H1 (cell line): Measurements from ENCODE around the gene BCL11A. TPM values are rescaled to one million over a fixed set of nuclear protein-coding genes. Genes with fewer than 3 reads are reported as not detected.

Experiments used
- CTCF ChIA-PET: fragments of 300-600 bp; sonication (Branson Sonifier 250); formaldehyde crosslinking; loops from one replicate; lab custom pipeline; 2021; ENCODE audit not compliant: partially characterized antibody; lab: Charles Lee
- POLR2A ChIA-PET: fragments of 300-600 bp; sonication (Branson Sonifier 250); formaldehyde crosslinking; loops from one replicate; lab custom pipeline; 2021; ENCODE audit warnings: inconsistent platforms; ENCODE audit not compliant: partially characterized antibody; lab: Charles Lee
- DNase-seq, 2 experiments: peaks; one replicate each; pipeline versions ENCODE4 v3.0.0 to v3.0.0-alpha.2; 2010 to 2022; ENCODE audit warnings: low spot score in 2 of 2, low read depth in 1 of 2, mixed read lengths in 1 of 2
- FAIRE-seq: peaks from 2 replicates; lab custom pipeline; 2011; peaks lifted over from hg19 to GRCh38; lab: Jason Lieb, UNC
- H2AFZ ChIP-seq: 2 replicates; pipeline ENCODE4 v1.8.1; 2012; ENCODE audit warnings: low read length, inconsistent platforms
- H2AK5ac ChIP-seq: 2 replicates; pipeline ENCODE4 v1.6.1; 2013; ENCODE audit warnings: low read depth, low read length
- H2BK120ac ChIP-seq: replicated peaks from 2 replicates; pipeline ENCODE3; 2013; ENCODE audit warnings: low read depth, low read length, inconsistent platforms
- H2BK12ac ChIP-seq: 2 replicates; pipeline ENCODE4 v1.6.1; 2013; ENCODE audit warnings: low read depth, low read length
- H2BK15ac ChIP-seq: 2 replicates; pipeline ENCODE4 v1.6.1; 2013; ENCODE audit warnings: low read length
- H2BK20ac ChIP-seq: 2 replicates; pipeline ENCODE4 v1.6.1; 2013; ENCODE audit warnings: low read length
- H2BK5ac ChIP-seq: 2 replicates; pipeline ENCODE4 v1.6.1; 2013; ENCODE audit warnings: low read depth, low read length
- H3K14ac ChIP-seq: 2 replicates; pipeline ENCODE4 v1.6.1; 2013; ENCODE audit warnings: inconsistent platforms; ENCODE audit not compliant: insufficient read length
- H3K18ac ChIP-seq: 2 replicates; pipeline ENCODE4 v1.6.1; 2013; ENCODE audit warnings: low read length; ENCODE audit errors: extremely low read depth
- H3K23ac ChIP-seq: 2 replicates; pipeline ENCODE4 v1.6.1; 2013; ENCODE audit warnings: inconsistent platforms; ENCODE audit not compliant: insufficient read length
- H3K23me2 ChIP-seq: 2 replicates; pipeline ENCODE4 v1.6.1; 2013; ENCODE audit warnings: low read depth, low read length
- H3K27ac ChIP-seq: 2 replicates; pipeline ENCODE4 v1.6.1; 2011; ENCODE audit warnings: low read depth, low read length, inconsistent platforms
- H3K27me3 ChIP-seq, 4 experiments: replicated peaks in 1 of 4; 1 replicate in 1 of 4; 2 replicates in 3 of 4; pipeline versions ENCODE4 v1.6.1 to v1.8.1; 2011 to 2013; ENCODE audit warnings: low read length in 3 of 4, mild to moderate bottlenecking in 3 of 4, inconsistent platforms in 2 of 4, mixed read lengths in 2 of 4, moderate library complexity in 1 of 4; ENCODE audit not compliant: control insufficient read depth in 3 of 4, insufficient read depth in 3 of 4; ENCODE audit errors: extremely low read depth in 1 of 4
- H3K36me3 ChIP-seq, 4 experiments: 2 replicates each; pipeline versions ENCODE4 v1.6.1 to v1.8.1; 2011 to 2013; ENCODE audit warnings: mild to moderate bottlenecking in 4 of 4, low read length in 3 of 4, moderate library complexity in 2 of 4, control low read depth in 1 of 4, inconsistent platforms in 1 of 4; ENCODE audit not compliant: insufficient read depth in 4 of 4, control insufficient read depth in 2 of 4
- H3K4ac ChIP-seq: replicated peaks from 2 replicates; pipeline ENCODE3; 2013; ENCODE audit warnings: low read length, low read depth, mixed read lengths, inconsistent platforms; ENCODE audit not compliant: insufficient read length
- H3K4me1 ChIP-seq, 4 experiments: replicated peaks in 1 of 4; 1 replicate in 1 of 4; 2 replicates in 3 of 4; pipeline versions ENCODE4 v1.6.1 to v1.8.1; 2011 to 2013; ENCODE audit warnings: low read length in 3 of 4, inconsistent platforms in 2 of 4, mixed read lengths in 1 of 4; ENCODE audit not compliant: insufficient read depth in 4 of 4, control insufficient read depth in 3 of 4
- H3K4me2 ChIP-seq, 2 experiments: 2 replicates each; pipeline versions ENCODE4 v1.6.1 to v1.8.1; 2011 to 2013; ENCODE audit warnings: low read depth in 2 of 2, low read length in 2 of 2, control low read depth in 1 of 2, inconsistent platforms in 1 of 2, mild to moderate bottlenecking in 1 of 2; ENCODE audit not compliant: insufficient read depth in 1 of 2
- H3K4me3 ChIP-seq, 4 experiments: fragments of 200-600, 300-600 bp in 1 of 4; sonication (generic), shearing (Covaris generic), sonication (Bioruptor Twin) in 1 of 4; 2 replicates each; pipeline versions ENCODE4 v1.5.1 to v1.8.1; 2011 to 2016; ENCODE audit warnings: low read length in 4 of 4, low read depth in 3 of 4, control low read depth in 2 of 4, inconsistent platforms in 2 of 4, mild to moderate bottlenecking in 2 of 4, mixed read lengths in 1 of 4, moderate library complexity in 1 of 4; ENCODE audit not compliant: insufficient read depth in 2 of 4; ENCODE audit errors: extremely low read depth in 1 of 4
- H3K56ac ChIP-seq: replicated peaks from 2 replicates; pipeline ENCODE3; 2013; ENCODE audit warnings: low read depth, mild to moderate bottlenecking, mixed read lengths, low read length, inconsistent platforms; ENCODE audit not compliant: insufficient read length
- H3K79me1 ChIP-seq: 2 replicates; pipeline ENCODE4 v1.6.1; 2013; ENCODE audit warnings: low read depth, low read length, control low read depth
- H3K79me2 ChIP-seq, 2 experiments: 2 replicates each; pipeline versions ENCODE4 v1.6.1 to v1.8.1; 2012 to 2013; ENCODE audit warnings: low read length in 2 of 2, mild to moderate bottlenecking in 2 of 2, inconsistent platforms in 1 of 2; ENCODE audit not compliant: insufficient read depth in 2 of 2, control insufficient read depth in 1 of 2
- H3K9ac ChIP-seq, 4 experiments: replicated peaks in 1 of 4; 1 replicate in 1 of 4; 2 replicates in 3 of 4; pipeline versions ENCODE4 v1.6.1 to v1.8.1; 2011 to 2013; ENCODE audit warnings: low read depth in 3 of 4, low read length in 3 of 4, control low read depth in 2 of 4, mild to moderate bottlenecking in 2 of 4, moderate library complexity in 2 of 4, inconsistent platforms in 1 of 4; ENCODE audit errors: extremely low read depth in 1 of 4
- H3K9me3 ChIP-seq, 2 experiments: 2 replicates each; pipeline versions ENCODE4 v1.6.1 to v1.8.1; 2012 to 2013; ENCODE audit warnings: mild to moderate bottlenecking in 2 of 2, moderate library complexity in 2 of 2, control low read depth in 1 of 2, inconsistent platforms in 1 of 2, low read depth in 1 of 2, low read length in 1 of 2, mixed read lengths in 1 of 2; ENCODE audit not compliant: insufficient read depth in 2 of 2
- H4K20me1 ChIP-seq, 2 experiments: replicated peaks in 1 of 2; 2 replicates each; pipeline versions ENCODE3 to v1.8.1; 2011 to 2013; ENCODE audit warnings: inconsistent platforms in 2 of 2, low read length in 2 of 2, mild to moderate bottlenecking in 1 of 2; ENCODE audit not compliant: insufficient read depth in 2 of 2, control insufficient read depth in 1 of 2
- H4K5ac ChIP-seq: 2 replicates; pipeline ENCODE4 v1.6.1; 2013; ENCODE audit warnings: low read length, low read depth, mixed read lengths, inconsistent platforms; ENCODE audit not compliant: insufficient read length
- H4K8ac ChIP-seq: 2 replicates; pipeline ENCODE4 v1.8.0; 2013; ENCODE audit warnings: mild to moderate bottlenecking, moderate library complexity, low read length, inconsistent platforms; ENCODE audit not compliant: insufficient read depth; ENCODE audit errors: extremely low read depth
- H4K91ac ChIP-seq: replicated peaks from 2 replicates; pipeline ENCODE3; 2013; ENCODE audit warnings: low read length, mixed read lengths, inconsistent platforms; ENCODE audit not compliant: insufficient read length
- BRCA1 ChIP-seq: IDR thresholded peaks from 2 replicates; pipeline ENCODE4 v1.6.1; 2012; ENCODE audit warnings: low read depth, low read length, improper control_type of control experiment
- JUN ChIP-seq: IDR thresholded peaks from 2 replicates; pipeline ENCODE4 v1.6.1; 2011; ENCODE audit warnings: low read depth, mild to moderate bottlenecking, improper control_type of control experiment, low read length
- KDM4A ChIP-seq: IDR thresholded peaks from one replicate; pipeline ENCODE4 v1.7.1; 2012; ENCODE audit warnings: low read depth, mild to moderate bottlenecking, moderate library complexity, low read length, inconsistent platforms; ENCODE audit not compliant: severe bottlenecking
- SIX5 ChIP-seq: IDR thresholded peaks from 2 replicates; pipeline ENCODE4 v1.6.1; 2011; ENCODE audit warnings: mild to moderate bottlenecking, low read depth, low read length
- YY1 ChIP-seq: IDR thresholded peaks from 2 replicates; pipeline ENCODE4 v1.6.1; 2011; ENCODE audit warnings: low read depth, mild to moderate bottlenecking, low read length
- ZNF274 ChIP-seq: IDR thresholded peaks from 2 replicates; pipeline ENCODE4 v1.7.0; 2012; ENCODE audit warnings: low read length, borderline replicate concordance; ENCODE audit errors: extremely low read depth
- WGBS, 2 experiments: shearing (Covaris generic) in 1 of 2; methylation state at CpG; one replicate each; pipeline versions ENCODE4 v1.1.6 to v1.1.7; 2013 to 2015; ENCODE audit warnings: low lambda C conversion rate in 2 of 2, mixed read lengths in 2 of 2, inconsistent platforms in 1 of 2, low coverage in 1 of 2, missing lambda C conversion rate in 1 of 2; ENCODE audit not compliant: insufficient replicate concordance in 2 of 2, insufficient coverage in 1 of 2, insufficient read length in 1 of 2; ENCODE audit errors: extremely low coverage in 1 of 2, missing lambda C conversion rate in 1 of 2; 5-methylcytosine and 5-hydroxymethylcytosine counted together
- polyA plus RNA-seq, 7 experiments: library from polyadenylated mRNA; depleted of rRNA in 3 of 7; stranded (reverse) in 5 of 7; unstranded in 2 of 7; fragments of >200 nt in 5 of 7; fragments of 200-250 nt in 2 of 7; gene quantifications; 1 replicate in 5 of 7; 2 replicates in 1 of 7; 4 replicates in 1 of 7; pipeline versions ENCODE4 v1.2.1 to v1.2.3, GENCODE V29; 2011 to 2013; ENCODE audit warnings: missing spikeins in 2 of 7, mixed read lengths in 2 of 7
- total RNA-seq: library from RNA; stranded (reverse); fragmentation: NEBNext Ultra II Directional; extraction: Animal tissue kit (Norgen Biotek cat#: 25700); gene quantifications from 2 replicates; pipeline ENCODE4 v1.2.1, GENCODE V29; 2021

The BCL11A gene
- total and polyA plus RNA-seq, 2 of the 8 experiments (the other 6 are each of a cell fraction or from before 2014, with no cell fraction given) = 11.9 to 59.3 TPM

GRCh38 chr2:60596411-60596810 is 43.0 kb upstream of the BCL11A start:
- H3K79me2 ChIP-seq = no peaks in the 10 kb centered on the region
- H2BK12ac ChIP-seq = no peak overlapping the region
- H3K4me3 ChIP-seq = no peak overlapping the region
- no peak overlapping the region for H4K5ac ChIP-seq
- DNase-seq = no peak
- H4K91ac ChIP-seq = no peak overlapping the region
- no peak overlapping the region for H2BK5ac ChIP-seq
- no peaks in the 10 kb centered on the region for H3K36me3 ChIP-seq
- no peak overlapping the region for H3K4ac ChIP-seq
- no peak overlapping the region for H3K14ac ChIP-seq
- H4K8ac ChIP-seq = no peak overlapping the region
- no peak overlapping the region for H2BK15ac ChIP-seq
- H3K79me1 ChIP-seq = no peaks in the 10 kb centered on the region
- no peak overlapping the region for H2BK120ac ChIP-seq
- H4K20me1 ChIP-seq = no peaks in the 10 kb centered on the region
- no peak for FAIRE-seq
- no peak overlapping the region for H3K56ac ChIP-seq
- no peak overlapping the region for H2AFZ ChIP-seq
- no peak for TF ChIP-seq KDM4A
- no peak for TF ChIP-seq YY1
- no peak for TF ChIP-seq SIX5
- TF ChIP-seq BRCA1 = no peak
- no peak for TF ChIP-seq ZNF274
- TF ChIP-seq JUN = no peak
- no peak overlapping the region for H3K18ac ChIP-seq
- H3K23ac ChIP-seq = no peak overlapping the region
- peaks cover 0 to 4% of the 10 kb centered on the region in 2 experiments; a peak in 1 of 4 replicates for H3K9me3 ChIP-seq
- H2BK20ac ChIP-seq = no peak overlapping the region
- H3K4me1 ChIP-seq = no peaks in the 10 kb centered on the region
- H3K23me2 ChIP-seq = no peaks in the 10 kb centered on the region
- no peaks in the 10 kb centered on the region for H3K27me3 ChIP-seq
- no peak overlapping the region for H3K27ac ChIP-seq
- 76% methylated on average over 2 of the region's 2 CpGs; no CpG with 5 or more reads in 1 of the 2 experiments for WGBS, 2 experiments
- no peak overlapping the region for H3K9ac ChIP-seq
- no peak overlapping the region for H2AK5ac ChIP-seq
- POLR2A ChIA-PET = no interaction called here
- CTCF ChIA-PET = interaction anchor here (1.8 to 2.4 kb wide), 2 partner anchors 12 to 15 kb away, joined by 5 to 6 read pairs; no protein-coding TSS in a partner anchor
- H3K4me2 ChIP-seq = no peak overlapping the region
